Stimulated activated CD8-positive, alpha-beta memory T cell treated with anti-CD3 and anti-CD28 coated beads, Interleukin-4, amount 100 ng/mL, for 48 hours (primary cell): ENCODE results near the gene ATG2A.
A peak's percentile ranks its signal among the peaks of the same experiment; 100 is the strongest.
"Not testable (repeated sequence)": the region's sequence is repeated elsewhere in the genome, so short reads cannot be mapped to it uniquely, and the experiment has no call there.

Experiments used
- DNase-seq: peaks from one replicate; pipeline ENCODE4 v3.0.0-alpha.2; 2020

The ATG2A gene

DNA sequence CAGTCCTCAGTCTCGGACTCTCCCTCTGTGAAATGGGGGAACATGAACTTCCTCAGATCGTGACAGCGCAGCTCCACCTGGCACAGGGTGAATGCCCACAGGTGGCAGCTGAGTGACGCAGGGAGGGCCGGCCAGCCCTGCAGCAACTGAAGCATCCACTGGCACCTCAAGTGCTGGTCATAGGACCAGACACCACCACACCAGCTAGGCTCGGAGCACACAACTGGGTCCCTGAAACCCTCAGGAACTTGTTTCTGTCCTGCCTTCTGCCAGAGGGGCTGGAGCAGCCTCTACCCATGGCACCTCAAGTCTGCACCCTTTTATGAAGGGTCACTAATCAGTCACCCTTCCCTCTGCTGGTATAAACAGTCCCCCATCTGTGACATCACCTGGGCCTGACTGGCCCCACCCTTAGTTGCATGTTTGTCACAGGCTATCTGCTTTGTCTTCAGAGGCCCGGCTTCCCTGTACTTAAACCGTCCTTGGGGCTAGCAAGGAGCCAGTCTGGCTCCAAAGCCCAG is 65.1 kb downstream of the ATG2A start:
- DNase-seq: peak; percentile 47

DNA sequence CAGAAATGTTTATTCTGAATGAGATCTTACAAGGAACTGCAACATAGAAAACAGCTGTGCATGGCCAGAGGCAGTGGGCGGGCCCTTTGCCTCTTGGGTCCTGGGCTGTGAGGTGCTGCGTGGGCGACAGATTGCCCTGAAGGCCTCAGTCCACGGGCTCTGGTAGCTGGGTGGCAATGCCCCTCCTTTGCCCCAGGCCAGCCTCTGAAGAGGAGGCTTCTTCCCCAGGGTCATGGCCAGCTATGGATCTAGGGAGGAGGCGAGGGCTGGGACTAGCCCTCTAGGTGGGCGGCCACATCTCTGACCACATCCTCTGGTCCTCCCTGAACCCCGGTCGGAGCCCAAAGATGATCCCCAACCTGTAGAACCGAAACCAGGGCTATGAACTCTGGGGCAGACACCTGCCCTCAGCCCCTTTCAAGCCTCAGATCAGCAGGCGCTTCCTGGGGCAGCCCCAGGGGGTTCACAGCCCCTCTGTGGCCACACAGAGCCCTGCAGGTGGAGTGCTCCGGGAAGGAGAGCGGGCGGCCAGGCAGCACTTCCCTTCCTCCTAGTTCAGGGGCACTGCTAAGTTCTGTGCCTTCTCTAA is 65.9 kb downstream of the ATG2A start:
- DNase-seq: peak; percentile 74

DNA sequence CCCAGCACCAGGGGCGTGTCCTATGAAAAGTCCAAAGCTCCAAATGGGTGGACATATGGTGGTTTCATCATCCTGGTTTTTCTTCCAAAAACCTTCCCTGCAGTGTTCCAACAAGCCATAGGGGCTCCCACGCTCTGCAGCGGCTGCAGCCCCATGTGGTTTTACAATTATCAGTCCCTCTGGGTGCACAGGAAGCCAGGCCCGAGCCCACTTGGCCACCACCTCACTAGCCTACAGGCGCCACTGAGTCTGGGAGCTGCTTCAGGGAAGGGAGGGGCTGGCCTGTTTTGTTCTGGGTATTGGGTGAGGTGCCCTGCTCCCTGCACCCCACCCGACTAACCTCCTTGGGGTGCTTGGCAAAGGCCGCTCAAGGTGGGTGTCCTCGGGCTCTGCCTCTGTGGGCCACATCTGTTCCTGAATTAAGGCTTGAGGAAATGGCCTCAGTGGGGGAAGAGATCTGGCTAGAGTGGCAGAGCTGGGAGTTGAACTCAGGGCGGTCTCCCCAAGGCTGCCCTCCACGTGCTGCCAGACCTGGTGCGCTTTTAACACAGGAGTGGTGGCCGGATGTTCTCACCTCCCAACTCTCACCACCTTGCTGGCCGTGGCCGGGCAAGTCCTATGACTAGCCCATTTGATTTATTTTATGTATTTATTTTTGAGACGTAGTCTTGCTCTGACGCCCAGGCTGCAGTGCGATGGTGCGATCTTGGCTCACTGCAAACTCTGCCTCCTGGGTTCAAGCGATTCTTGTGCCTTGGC is 67.2 kb downstream of the ATG2A start:
- no peak for DNase-seq

DNA sequence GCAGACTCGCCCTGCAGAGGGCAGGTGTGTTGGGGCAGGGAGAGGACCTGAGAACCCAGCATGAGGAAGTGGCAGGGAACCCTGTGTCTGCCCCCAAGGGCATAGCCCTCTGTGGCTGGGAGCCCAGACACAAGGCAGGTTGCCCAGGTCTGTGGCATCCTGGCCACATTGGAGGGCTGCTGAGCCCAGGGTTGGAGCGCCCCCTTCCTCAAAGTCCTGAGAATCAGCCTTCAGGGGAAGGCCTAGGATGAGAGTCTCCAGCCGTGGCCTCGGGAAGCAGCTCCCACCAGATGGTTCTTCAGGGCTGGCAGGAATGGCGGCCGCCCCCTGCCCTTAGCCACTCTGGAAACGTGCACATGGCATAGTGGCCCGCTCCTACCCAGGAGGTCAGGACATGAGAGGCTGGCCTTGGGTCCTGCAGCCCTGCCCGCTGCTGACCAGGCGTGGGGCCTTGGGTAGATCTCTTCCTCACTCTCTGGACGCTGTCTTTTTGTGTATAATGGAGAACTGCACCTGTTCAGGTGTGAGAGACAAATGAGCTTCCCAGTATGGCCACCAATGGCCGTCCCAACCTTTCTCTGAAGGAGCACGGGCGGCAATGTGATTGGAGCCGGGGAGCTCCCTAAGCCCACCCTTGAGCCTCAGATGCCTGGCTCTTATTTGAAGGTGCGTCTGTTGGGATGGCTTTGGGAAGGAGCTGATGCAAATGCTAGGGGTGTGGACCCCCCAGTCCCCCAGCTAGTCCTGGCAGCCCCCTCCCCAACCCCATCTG is 68.0 kb downstream of the ATG2A start:
- DNase-seq: peak; percentile 44

DNA sequence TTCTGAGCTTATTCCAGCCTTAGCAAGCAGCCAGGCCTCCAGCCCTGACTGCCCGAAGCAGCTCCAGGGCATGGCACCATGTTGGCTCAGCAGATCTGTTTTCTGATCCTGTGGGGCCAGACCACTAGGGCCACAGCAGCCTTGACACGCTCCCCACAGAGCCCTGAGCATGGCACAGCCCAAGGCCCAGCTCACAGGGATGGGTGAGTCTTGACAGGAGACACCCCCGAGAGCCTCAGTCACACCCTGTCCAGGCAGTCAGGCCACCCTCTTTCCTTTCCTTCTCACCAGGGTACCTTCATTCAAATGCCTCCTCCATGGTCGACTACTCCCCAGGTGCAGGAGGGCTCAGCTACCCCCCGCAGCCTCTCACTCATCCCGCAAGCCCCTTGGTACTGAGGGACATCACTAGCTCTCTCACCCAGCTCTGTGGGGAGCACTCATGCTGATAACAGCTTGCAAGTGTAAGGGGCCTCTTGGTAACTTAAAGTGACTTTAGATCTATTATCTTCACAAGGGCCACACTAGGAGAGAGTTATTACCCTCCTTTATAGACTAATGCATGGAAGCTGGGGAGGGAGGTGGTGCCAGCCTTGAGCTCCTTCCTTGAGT is 68.7 kb downstream of the ATG2A start:
- no peak for DNase-seq

DNA sequence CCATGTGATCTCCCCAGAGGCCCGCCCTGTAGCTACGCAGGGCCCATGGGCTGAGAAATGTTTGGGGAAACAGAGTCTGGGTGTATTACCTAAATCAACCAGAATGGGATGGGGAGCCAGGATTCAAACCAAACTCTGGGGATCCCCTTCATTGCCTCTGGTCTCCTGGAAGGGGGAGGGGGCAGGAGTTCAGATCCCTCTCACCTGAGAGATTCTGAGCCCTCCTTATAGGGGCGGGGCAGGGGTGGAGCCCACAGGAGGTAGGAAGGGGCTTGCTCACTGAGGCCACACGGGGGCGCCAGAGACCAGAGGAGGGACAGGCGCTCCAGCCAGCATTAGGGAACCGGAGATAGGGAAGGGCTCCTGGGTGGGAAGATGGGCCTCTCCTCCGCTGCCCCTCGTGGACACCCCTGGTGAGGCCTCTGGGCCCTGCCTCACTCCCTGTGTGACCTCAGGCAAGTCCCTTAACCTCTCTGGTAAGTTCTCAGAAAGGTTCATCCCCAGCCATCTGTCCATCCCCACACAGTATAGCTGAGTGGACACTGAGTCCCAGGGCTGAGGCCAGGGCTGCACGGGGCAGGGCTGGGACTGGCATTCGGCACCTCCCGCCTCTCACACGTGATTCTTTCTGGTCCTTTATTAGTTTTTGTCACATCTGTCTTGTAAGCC is 69.9 kb downstream of the ATG2A start:
- DNase-seq: peak; percentile 98

DNA sequence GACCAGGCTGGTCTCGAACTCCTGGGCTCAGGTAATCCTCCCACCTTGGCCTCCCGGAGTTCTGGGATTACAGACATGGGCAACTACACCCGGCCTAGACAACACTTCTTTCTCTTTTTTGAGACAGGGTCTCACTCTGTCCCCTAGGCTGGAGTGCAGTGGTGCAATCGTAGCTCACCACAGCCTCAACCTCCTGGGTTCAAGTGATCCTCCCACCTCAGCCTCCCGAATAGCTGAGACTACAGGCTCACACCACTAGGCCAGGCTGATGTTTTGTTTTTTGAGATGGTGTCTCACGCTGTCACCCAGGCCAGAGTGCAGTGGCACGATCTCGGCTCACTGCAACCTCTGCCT is 71.3 kb downstream of the ATG2A start:
- DNase-seq: not testable (repeated sequence)

DNA sequence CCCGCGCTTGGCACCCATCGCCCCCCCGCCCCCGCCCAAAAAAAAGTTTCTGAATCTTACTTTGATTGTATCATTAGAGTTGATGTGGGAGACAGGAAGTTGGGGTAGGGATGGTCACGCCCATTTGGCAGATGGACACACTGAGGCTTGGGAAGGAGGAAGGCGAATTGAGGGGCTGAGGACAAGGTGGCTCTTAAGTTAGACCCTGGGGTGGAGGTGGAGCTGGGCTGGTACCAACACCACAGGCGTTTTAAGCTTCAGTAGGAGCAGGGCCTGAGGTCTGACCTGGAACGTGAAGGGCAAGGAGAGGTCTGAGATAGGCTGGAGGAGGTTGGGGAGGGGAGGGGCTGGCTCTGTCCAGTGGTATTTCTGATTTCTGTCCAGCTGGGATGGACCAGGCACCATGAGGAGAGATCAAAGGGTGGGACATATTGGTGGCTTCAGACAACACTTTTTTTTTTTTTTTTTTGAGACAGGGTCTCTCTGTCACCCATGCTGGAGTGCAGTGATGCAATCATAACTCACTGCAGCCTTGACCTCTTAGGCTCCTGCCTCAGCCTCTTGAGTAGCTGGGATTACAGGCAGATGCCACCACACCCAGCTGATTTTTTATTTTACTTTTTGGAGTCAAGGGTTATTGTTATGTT is 71.8 kb downstream of the ATG2A start:
- no peak for DNase-seq
